GM12875 (cell line): ENCODE data around the gene CDC27.
"Not testable (repeated sequence)": the region's sequence is repeated elsewhere in the genome, so short reads cannot be mapped to it uniquely, and the experiment has no call there.

Experiments
- H3K4me3 ChIP-seq: one replicate; pipeline ENCODE4 v1.5.1; 2011; ENCODE audit warnings: low read depth, low read length, control low read depth
- CTCF ChIP-seq: IDR thresholded peaks from 2 replicates; pipeline ENCODE4 v1.5.1; 2011; ENCODE audit warnings: low read depth, mild to moderate bottlenecking, control low read depth, inconsistent platforms, low read length, moderate library complexity, borderline replicate concordance; ENCODE audit not compliant: insufficient read depth

Gene CDC27

GRCh38 chr17:47225436-47225858 is 36.4 kb upstream of the CDC27 start:
- no peak for TF ChIP-seq CTCF
- H3K4me3 ChIP-seq, result no peak overlapping the region

- TF ChIP-seq CTCF, result no peak
- no peak overlapping the region for H3K4me3 ChIP-seq
Measured at GRCh38 chr17:47224966-47225365, 35.9 kb upstream of the CDC27 start.

- not testable (repeated sequence) for H3K4me3 ChIP-seq
Measured at GRCh38 chr17:47224077-47224476, 35.0 kb upstream of the CDC27 start.

- H3K4me3 ChIP-seq, result no peak overlapping the region
- TF ChIP-seq CTCF, result no peak
Measured at GRCh38 chr17:47223460-47223859, 34.4 kb upstream of the CDC27 start.

GRCh38 chr17:47223007-47223406 is 33.9 kb upstream of the CDC27 start:
- no peak for TF ChIP-seq CTCF
- no peak overlapping the region for H3K4me3 ChIP-seq

- no peak overlapping the region for H3K4me3 ChIP-seq
- TF ChIP-seq CTCF, result no peak
Measured at GRCh38 chr17:47222047-47222446, 33.0 kb upstream of the CDC27 start.

GRCh38 chr17:47221154-47221553 is 32.1 kb upstream of the CDC27 start:
- TF ChIP-seq CTCF, result no peak
- H3K4me3 ChIP-seq, result no peak overlapping the region

GRCh38 chr17:47220531-47220999 is 31.5 kb upstream of the CDC27 start:
- no peak for TF ChIP-seq CTCF
- H3K4me3 ChIP-seq, result no peak overlapping the region
